Activated CD4-positive, alpha-beta T cell treated with anti-CD3 and anti-CD28 coated beads for 4 hours (primary cell): ENCODE measurements around the gene MMP17.
"Not testable (repeated sequence)": the region's sequence is repeated elsewhere in the genome, so short reads cannot be mapped to it uniquely, and the experiment has no call there.

Source experiments
- DNase-seq, 2 donors: peaks; one replicate each; pipeline ENCODE4 v3.0.0-alpha.2; 2020

The MMP17 gene

GRCh38 chr12:131800594-131801135 is 27.5 kb upstream of the MMP17 start:
- no peak for DNase-seq

DNA sequence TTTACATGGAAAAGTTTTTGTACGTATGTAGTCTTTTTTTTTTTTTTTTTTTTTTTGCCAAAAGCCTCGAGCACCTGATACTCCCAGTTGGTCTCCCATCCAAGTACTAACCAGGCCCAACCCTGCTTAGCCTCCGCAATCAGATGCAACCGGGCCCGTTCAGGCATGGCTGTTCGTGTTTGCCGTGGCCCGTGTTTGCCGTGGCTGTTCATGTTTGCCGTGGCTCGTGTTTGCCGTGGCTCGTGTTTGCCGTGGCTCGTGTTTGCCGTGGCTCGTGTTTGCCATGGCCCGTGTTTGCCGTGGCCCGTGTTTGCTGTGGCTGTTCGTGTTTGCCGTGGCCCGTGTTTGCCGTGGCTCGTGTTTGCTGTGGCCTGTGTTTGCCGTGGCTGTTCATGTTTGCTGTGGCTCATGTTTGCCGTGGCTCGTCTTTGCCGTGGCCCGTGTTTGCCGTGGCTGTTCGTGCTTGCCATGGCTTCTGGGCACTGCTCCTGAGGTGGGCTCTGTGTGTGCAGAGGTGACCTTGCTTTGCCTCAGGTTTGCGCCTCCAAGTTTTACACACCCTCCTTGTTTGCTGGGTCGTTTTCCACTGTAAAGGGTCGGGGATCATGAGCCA is 26.8 kb upstream of the MMP17 start:
- no peak for DNase-seq

DNA sequence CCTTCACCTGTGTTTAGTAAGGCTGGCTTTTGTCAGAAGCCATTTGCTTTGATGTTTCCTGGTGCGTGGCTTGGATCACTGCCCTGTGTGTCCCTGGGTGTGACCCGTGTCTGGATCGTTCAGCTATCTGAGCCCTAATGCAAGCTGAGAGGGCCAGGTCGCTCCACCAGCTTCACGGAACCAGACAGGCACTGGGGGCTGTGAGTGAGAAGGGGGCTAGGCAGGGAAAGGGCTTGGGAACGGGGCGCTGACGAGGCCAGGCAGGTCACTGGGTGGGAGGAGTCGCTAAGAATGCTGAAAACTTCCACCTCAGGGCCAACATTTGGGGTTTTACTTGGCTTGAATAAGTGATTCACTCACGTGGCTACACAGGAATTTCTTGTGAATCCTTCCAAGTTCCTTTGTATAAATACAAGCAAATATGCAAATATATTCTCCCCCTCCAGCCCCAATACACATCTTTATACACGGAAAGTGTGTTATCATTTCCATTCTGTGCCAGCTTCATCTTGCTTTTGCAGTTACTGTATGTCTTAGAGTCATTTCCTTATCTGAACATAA is 24.2 kb upstream of the MMP17 start:
- DNase-seq, result no peak

DNA sequence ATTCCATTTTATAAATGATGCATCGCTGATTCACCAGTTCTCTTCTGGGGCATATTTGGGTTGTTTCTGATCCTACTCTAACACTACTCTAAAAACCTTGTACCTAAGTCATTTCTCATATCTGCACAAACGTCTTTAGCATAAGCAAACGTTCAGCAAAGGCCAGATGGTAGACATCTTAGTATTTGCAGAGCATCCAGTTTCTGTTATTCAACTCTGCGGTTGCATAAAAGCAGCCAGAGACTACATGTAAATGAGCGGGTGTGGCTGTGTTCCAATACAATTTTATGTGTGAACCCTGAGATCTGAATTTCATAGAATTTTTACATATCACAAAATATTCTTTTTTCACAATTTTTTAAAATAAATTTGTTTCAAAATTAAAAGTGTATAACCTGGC is 22.8 kb upstream of the MMP17 start:
- no peak for DNase-seq

DNA sequence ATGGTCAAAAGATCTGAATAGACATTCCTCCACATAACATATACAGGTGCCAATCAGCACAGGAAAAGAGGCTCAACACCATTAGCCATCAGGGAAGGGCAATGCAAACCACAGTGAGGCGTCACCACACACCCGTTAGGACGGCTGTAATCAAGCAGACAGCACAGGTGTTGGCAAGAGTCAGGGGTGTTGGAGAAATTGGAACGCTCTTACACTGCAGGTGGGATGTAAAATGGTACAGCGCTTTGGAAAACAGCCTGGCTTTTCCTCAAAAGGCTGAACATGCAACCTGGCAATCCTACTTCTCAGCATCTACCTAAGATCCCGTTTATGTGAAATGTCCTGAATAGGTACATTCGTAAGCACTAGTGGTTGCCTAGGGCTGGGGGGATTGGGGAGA is 21.5 kb upstream of the MMP17 start:
- no peak for DNase-seq

GRCh38 chr12:131808744-131809371 is 19.3 kb upstream of the MMP17 start:
- DNase-seq, result peak in 1 of 2 donors; percentile 31

DNA sequence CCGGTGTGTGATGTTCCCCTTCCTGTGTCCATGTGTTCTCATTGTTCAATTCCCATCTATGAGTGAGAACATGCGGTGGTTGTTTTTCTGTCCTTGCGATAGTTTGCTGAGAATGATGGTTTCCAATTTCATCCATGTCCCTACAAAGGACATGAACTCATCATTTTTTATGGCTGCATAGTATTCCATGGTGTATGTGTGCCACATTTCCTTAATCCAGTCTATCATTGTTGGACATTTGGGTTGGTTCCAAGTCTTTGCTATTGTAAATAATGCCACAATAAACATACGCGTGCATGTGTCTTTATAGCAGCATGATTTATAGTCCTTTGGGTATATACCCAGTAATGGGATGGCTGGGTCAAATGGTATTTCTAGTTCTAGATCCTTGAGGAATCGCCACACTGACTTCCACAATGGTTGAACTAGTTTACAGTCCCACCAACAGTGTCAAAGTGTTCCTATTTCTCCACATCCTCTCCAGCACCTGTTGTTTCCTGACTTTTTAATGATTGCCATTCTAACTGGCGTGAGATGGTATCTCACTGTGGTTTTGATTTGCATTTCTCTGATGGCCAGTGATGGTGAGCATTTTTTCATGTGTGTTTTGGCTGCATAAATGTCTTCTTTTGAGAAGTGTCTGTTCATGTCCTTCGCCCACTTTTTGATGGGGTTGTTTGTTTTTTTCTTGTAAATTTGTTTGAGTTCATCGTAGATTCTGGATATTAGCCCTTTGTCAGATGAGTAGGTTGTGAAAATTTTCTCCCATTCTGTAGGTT is 18.5 kb upstream of the MMP17 start:
- not testable (repeated sequence) for DNase-seq

DNA sequence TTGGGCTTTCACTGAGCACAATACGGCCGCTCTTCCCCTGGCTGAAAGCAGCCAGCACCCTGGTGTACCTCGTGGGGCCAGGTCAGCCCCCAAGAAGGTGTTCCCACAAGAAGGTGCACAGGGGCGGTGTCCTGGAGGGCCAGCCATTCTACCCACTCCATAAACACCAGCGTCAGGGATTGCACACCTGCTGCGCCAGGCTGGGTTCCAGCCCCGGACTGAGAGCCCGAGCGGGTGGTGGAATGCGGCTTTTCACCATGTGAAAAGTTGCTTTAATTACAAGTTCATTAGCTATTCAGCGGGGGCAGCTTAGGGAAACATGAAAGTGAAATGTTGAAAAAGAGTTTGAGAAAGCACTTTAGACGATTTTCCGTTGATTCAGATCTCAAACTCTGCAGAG is 17.5 kb upstream of the MMP17 start:
- DNase-seq, result no peak

DNA sequence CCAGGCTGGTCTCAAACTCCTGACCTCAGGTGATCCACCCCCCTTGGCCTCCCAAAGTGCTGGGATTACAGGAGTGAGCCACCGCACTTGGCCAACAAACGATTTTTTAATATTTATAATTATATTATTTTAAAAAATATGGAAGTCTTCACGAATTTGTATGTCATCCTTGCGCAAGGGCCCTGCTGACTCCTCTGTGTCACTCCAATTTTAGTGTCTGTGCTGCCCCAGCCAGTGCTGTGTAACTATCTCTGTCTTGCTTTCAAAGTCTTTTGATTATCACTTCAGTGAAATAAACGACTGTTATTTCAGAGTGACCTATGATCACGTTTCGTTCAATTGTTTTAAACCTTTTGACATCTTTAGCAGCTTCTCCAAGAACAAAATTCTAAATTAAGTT is 13.1 kb upstream of the MMP17 start:
- no peak for DNase-seq

DNA sequence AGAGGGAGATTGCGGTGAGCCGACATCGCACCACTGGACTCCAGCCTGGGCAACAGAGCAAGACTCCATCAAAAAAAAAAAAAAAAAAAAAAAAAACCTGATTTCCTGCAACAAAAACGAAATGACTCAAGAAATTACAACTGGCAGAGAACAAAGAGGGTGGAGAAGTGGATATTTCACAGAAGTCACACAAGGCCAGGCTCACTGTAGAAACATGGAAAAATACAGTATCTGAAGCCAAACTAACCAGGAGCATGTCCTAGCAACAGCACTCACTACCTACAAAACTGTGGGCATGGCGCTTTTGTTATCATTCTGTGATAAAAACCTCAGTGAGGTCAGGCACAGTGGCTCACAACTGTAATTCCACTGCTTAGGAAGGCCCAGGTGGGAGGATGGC is 11.7 kb upstream of the MMP17 start:
- no peak for DNase-seq

GRCh38 chr12:131817241-131817640 is 11.0 kb upstream of the MMP17 start:
- no peak for DNase-seq

DNA sequence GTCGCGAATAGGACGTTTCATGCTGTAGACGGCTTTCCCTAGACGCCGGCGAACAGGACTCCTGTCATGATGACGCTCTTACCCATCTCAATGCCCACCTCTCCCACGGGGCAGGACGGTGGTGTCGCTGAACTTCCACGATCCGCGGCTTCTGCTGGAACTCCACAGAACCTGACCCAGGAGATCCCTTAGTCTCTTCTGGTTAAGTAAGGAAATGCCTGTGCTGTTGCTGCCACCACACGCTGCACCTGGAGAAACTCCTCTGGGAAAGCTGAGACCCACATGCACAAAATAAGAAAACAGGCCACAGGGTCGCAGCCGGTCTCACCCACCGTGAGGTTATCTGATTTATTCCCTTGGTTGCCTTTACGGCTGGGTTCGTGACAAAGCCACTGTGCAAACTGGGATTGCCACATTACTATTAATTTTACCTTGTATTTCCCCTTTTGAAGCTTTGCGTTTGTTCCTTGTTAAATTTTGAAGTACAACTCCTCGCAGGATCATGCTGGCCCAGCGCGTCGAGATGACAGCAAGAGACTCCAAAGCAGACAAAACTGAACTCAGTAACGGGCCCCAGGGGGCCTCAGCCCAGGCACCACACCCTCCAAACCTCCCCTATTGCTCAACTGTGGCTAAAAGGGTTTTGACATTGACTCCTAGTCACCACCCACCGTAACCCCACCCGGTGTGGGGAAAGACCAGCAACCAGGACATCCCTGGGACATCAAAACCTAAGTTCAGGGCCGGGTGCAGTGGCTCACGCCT is 9.2 kb upstream of the MMP17 start:
- no peak for DNase-seq

GRCh38 chr12:131824450-131824849 is 3.7 kb upstream of the MMP17 start:
- no peak for DNase-seq

- no peak for DNase-seq
Measured at GRCh38 chr12:131825146-131825892, 2.9 kb upstream of the MMP17 start.

DNA sequence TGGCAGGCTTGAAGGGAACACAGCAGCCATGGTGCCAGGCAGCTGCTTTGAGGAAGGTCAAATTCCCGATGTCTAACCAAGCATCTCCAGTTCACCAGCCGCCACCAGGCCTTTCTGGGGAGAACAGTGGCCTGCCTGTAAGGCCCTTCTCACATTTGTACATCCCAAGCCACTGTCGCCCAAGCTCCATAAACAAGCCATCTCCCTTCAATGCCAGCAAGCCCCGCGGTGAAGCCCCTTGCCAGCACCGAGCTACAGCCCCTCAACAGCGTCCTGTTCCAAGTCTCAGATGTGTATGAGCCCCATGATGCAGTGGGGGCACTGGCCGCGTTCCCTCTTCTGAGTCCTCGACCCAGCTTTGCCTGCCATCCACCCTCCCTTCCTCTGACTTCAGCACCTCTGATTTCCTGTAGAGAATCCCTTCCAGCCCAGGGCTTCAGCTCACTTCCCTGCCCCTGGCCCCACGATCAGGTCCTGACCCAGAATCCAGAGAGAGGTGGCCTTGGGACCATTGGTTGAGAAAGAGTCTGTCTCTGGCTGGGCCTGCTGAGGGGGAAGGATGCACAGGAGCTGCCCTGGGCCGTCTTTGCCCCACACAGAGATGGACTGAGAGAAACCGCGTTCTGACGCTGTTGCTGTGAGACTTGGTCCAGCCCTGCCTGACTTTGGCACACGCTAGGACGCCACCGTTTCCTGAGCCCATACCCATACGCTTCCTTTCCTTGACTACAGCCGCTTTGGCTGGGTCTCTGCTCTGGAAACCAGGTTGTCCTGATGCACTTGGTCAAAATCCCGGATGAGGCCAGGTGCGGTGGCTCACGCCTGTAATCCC is 1.9 kb upstream of the MMP17 start:
- DNase-seq, result no peak

DNA sequence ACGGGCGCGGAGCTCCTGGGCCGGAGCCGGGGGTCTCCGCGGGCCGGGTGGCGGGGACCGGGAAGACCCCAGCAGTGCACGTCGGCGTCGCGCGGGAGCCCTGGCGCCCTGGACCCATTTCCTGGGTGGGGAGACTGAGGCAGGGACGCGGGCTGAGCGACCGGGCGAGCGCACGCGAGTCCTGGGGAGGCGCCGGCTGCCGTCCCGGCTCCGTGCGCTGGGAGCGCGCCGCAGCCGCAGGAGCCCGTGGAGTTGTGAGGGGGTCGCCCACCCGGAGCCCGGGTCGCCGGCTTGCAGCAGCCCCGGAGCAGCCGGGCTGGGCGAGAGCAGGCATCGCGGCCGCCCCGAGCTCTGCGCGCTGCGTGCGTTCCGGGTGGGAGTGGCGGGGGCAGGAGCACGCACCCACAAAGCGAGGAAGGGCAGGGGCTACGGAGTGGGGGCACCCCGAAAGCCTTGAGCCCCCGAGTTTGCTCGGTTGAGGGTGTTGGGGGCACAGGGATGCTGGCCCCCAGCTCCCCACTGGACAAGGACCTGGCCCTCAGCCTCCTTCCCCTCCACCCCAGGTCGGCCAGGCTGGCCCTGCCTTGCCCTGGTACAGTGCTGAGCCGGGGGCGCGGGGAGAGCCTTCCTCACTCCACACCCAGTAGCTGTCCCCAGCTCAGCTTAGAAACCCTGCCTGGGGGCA is 620 bp downstream of the MMP17 start:
- no peak for DNase-seq

DNA sequence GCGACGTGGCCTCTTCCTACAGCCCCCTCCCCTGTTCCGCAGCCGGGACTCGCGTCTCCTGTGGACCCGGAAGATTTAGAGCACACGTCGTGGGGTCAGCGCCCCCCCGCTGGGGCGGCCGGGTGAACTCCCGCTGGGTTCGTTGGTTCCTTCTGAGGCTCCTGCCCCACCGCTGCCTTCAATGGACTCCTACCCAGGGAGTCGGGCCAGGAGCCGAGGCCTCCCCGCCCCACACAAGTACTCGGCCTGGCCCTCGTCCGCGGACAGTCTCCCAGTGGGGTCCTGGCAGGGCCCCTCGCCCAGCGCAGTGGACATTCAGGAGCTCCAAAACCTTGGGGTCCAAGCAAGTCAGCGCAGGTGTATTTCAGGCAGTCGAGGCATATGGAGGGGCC is 1.2 kb downstream of the MMP17 start:
- DNase-seq, result no peak

- DNase-seq, result no peak
Measured at GRCh38 chr12:131829791-131830334, 1.7 kb downstream of the MMP17 start.

DNA sequence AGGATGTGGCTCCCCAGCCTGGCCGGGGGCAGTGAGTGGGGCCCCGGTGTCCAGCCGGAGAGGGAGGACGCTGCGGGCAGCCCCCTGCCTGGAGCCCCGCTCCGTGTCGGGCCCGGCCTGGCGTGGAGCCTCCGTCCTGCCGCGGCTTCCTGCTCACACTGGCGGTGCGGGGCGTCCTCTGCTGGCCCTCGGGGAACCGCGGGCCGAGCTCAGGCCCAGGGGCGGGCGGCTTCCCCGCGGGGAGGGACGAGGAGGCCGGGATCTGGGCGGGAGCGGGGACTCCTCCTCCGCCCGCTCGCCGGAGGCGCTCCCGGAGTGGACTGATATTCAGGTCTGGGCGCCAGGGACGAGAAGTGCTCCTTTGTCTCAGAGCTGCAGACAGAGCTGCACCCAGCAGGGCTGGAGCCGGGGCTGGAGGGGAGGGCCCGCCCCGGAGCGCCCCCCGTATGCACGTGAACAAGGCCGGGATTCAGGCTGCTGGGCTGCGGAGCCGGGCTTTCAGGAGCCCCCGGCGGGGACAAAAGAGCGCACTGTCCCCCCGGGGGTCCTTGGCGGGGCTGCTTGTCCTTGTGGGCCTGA is 2.2 kb downstream of the MMP17 start:
- DNase-seq, result no peak
